ENCODE data around the gene MYH16. TPM values are rescaled to one million over a fixed set of nuclear protein-coding genes. Genes with fewer than 3 reads are reported as not detected.
"Not testable (repeated sequence)": the region's sequence is repeated elsewhere in the genome, so short reads cannot be mapped to it uniquely, and the experiment has no call there.

MYH16 gene
- total RNA-seq, 2 donors from 2014 or later, result under 0.01 TPM; not detected in 1

DNA sequence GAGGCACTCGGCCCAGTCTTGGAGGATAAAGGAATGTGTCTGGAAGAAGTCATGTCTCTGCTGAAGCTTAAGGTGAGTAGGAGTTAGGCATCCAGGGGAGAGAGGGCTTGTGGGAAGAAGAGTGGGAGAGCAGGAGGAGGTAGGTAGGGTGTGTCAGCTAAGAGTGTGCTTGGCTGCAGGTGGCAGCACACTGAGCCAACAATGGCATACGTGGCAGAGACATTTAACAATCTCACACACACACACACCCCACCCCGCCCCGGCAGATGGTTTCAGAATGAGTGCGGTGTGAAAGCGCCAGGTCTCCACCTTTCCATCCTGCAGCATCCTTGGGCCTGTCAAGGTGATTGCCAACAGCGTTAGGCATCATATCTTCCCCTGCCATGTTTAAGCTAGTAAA lies 41.9 kb downstream of the MYH16 start:
- 65 to 72% methylated on average over 7 of the region's 7 CpGs for WGBS, 2 donors
- DNase-seq (no peak), ATAC-seq (no peak)

DNA sequence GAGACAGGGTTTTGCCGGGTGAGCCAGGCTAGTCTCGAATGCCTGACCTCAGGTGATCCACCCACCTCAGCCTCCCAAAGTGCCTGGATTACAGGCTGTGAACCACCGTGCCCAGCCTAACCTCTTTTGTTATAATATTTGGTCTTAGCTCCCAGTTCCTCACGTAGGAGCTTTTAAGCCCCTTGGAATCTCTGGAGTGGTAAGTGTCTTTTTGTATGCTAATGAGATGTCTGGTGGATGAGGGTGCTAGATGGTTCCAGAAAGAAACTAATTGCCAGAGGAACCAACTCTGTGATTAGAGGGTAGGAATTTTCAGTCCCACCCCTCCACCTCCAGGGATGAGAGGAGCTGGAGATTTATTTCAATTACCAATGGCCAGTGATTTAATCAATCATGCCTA lies 47.7 kb downstream of the MYH16 start:
- intact Hi-C loops (cut with DNase I), result no loop called here
- Histone ChIP-seq H3K4me3 (no peak overlapping the region), H3K27ac (no peak overlapping the region), H3K27me3 (no peaks in the 10 kb centered on the region), H3K4me1 (peaks cover 10% of the 10 kb centered on the region), H3K36me3 (replicated peaks in 1 of 2; ENCODE audit: insufficient read depth in 1 of 2, low read depth in 2 of 2) (no peaks in the 10 kb centered on the region), H3K9me3 (no peaks in the 10 kb centered on the region)
- DNase-seq, result no peak
- TF ChIP-seq POLR2A (IDR thresholded peaks at IDR 0.05), result no peak
- TF ChIP-seq, protein P1, sequence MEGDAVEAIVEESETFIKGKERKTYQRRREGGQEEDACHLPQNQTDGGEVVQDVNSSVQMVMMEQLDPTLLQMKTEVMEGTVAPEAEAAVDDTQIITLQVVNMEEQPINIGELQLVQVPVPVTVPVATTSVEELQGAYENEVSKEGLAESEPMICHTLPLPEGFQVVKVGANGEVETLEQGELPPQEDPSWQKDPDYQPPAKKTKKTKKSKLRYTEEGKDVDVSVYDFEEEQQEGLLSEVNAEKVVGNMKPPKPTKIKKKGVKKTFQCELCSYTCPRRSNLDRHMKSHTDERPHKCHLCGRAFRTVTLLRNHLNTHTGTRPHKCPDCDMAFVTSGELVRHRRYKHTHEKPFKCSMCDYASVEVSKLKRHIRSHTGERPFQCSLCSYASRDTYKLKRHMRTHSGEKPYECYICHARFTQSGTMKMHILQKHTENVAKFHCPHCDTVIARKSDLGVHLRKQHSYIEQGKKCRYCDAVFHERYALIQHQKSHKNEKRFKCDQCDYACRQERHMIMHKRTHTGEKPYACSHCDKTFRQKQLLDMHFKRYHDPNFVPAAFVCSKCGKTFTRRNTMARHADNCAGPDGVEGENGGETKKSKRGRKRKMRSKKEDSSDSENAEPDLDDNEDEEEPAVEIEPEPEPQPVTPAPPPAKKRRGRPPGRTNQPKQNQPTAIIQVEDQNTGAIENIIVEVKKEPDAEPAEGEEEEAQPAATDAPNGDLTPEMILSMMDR (IDR thresholded peaks at IDR 0.05), result no peak
- ATAC-seq, result no peak
- 63 to 68% methylated on average over 4 of the region's 4 CpGs for WGBS, 2 donors

More for the DNA sequence above, 41.9 kb downstream of the MYH16 start:
- intact Hi-C loops (cut with DNase I), result loop anchor here (10.0 kb wide), 1 partner anchor 180 kb away; no protein-coding TSS in a partner anchor
- no peaks in the 10 kb centered on the region for H3K9me3 ChIP-seq
- TF ChIP-seq POLR2A (IDR thresholded peaks at IDR 0.05), result no peak
- TF ChIP-seq, protein P1 (IDR thresholded peaks at IDR 0.05), result no peak
- H3K36me3 ChIP-seq (replicated peaks in 1 of 2; ENCODE audit: insufficient read depth in 1 of 2, low read depth in 2 of 2), result no peaks in the 10 kb centered on the region
- H3K27ac ChIP-seq, result no peak overlapping the region
- peaks cover 3% of the 10 kb centered on the region for H3K4me1 ChIP-seq
- no peaks in the 10 kb centered on the region for H3K27me3 ChIP-seq
- H3K4me3 ChIP-seq, result no peak overlapping the region

DNA sequence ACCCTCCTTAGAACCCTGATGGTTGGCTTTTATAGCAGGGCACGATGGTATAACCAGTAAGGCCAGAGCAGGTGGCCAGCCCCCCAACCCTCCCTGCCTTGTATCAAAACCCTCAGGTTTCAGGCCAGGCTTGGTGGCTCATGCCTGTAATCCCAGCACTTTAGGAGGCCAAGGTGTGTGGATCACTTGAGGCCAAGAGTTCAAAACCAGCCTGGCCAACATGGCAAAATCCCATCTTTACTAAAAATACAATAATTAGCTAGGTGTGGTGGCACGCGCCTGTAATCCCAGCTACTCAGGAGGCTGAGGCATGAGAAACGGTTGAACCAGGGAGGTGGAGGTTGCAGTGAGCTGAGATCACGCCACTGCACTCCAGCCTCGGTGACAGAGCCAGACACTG lies 50.0 kb downstream of the MYH16 start:
- H3K36me3 ChIP-seq (replicated peaks in 1 of 2; ENCODE audit: insufficient read depth in 1 of 2, low read depth in 2 of 2); intact Hi-C loops (cut with DNase I); H3K9me3 ChIP-seq; DNase-seq; H3K27ac ChIP-seq; H3K4me3 ChIP-seq; ATAC-seq; H3K27me3 ChIP-seq: not testable (repeated sequence)
- WGBS, 2 donors, result 85 to 94% methylated on average over 6 of the region's 6 CpGs
- H3K4me1 ChIP-seq, result peaks cover 24% of the 10 kb centered on the region

DNA sequence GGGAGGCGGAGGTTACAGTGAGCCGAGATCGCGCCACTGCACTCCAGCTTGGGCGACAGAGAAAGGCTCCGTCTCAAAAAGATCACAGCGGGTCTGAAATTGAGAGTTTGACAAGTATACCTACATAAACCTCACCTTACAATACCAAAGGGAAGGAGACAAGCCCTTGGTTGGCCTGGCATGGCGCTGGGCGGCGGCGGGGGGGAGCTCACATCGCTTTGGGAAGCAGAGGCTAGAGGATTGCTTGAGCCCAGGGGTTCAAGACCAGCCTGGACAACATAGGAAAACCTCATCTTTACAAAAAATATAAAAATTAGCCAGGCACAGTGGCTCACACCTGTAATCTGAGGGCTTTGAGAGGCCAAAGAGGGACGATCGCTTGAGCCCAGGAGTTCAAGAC lies 51.9 kb downstream of the MYH16 start:
- DNase-seq, result no peak
- Histone ChIP-seq H3K9me3 (no peaks in the 10 kb centered on the region), H3K4me1 (peaks cover 35% of the 10 kb centered on the region), H3K36me3 (replicated peaks in 1 of 2; ENCODE audit: insufficient read depth in 1 of 2, low read depth in 2 of 2) (no peaks in the 10 kb centered on the region), H3K27ac (no peak overlapping the region), H3K27me3 (no peaks in the 10 kb centered on the region), H3K4me3 (no peak overlapping the region)
- TF ChIP-seq, protein P1 (IDR thresholded peaks at IDR 0.05), result no peak
- TF ChIP-seq POLR2A (IDR thresholded peaks at IDR 0.05), result no peak
- 92 to 96% methylated on average over 10 to 13 of the region's 14 CpGs for WGBS, 2 donors
- no peak for ATAC-seq
- intact Hi-C loops (cut with DNase I), result no loop called here

DNA sequence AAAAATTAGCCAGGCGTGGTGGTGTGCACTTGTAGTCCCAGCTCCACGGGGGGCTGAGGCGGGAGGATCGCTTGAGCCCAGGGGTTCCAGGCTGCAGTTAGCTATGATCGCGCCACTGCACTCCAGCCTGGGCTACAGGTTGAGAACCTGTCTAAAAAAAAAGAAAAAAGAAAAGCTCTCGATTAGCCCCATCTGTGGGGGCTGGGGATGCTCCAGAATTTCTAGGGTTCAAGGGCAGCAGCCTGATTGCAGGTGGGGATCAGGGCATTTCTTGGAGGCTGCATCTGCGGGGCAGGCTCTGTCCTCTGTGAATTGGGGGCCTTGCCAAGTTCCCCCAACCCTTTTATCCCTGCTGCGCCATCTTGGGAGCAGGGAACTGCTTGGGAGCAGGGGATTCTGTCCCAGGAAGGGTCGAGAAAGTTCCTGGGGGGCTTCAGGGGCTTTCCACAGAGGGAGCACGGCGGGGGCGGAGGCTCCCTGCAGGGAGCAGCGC lies 52.4 kb downstream of the MYH16 start:
- TF ChIP-seq, protein P1 (IDR thresholded peaks at IDR 0.05), result no peak
- no peak for TF ChIP-seq POLR2A (IDR thresholded peaks at IDR 0.05)
- DNase-seq, result peak in 1 of 4 donors; percentile 15

More for the DNA sequence above, 52.4 kb downstream of the MYH16 start:
- ATAC-seq, result no peak
- WGBS, 2 donors, result 18 to 26% methylated on average over 13 to 14 of the region's 14 CpGs
- H3K27ac ChIP-seq, result peak overlapping the region in 3 of 4 donors; percentile 60 to 89 (median 79)
- peaks cover 35% of the 10 kb centered on the region for H3K4me1 ChIP-seq
- no peaks in the 10 kb centered on the region for H3K27me3 ChIP-seq
- peak overlapping the region; percentile 24 to 98 for H3K4me3 ChIP-seq
- intact Hi-C loops (cut with DNase I), result no loop called here
- no peaks in the 10 kb centered on the region for H3K9me3 ChIP-seq
- H3K36me3 ChIP-seq (replicated peaks in 1 of 2; ENCODE audit: insufficient read depth in 1 of 2, low read depth in 2 of 2), result no peaks in the 10 kb centered on the region

Measured in body of pancreas (tissue), 4 donors.